ENCODE measurements around the gene SPG21. TPM values are rescaled to one million over a fixed set of nuclear protein-coding genes. Genes with fewer than 3 reads are reported as not detected.
A peak's percentile ranks its signal among the peaks of the same experiment; 100 is the strongest.

SPG21 gene
- total and polyA plus RNA-seq, 8 donors, result 21.6 to 129 (median 68.0) TPM

- H3K4me1 ChIP-seq, result peaks cover 0 to 4% (median 0%) of the 10 kb centered on the region in 4 donors
- intact Hi-C loops (cut with DNase I; ENCODE audit: low total_unique reads), result no loop called here
- no peak overlapping the region for H3K27ac ChIP-seq
- H3K9me3 ChIP-seq, result no peaks in the 10 kb centered on the region
- H3K4me3 ChIP-seq, result no peak overlapping the region
- no peak for DNase-seq
- H3K36me3 ChIP-seq, result peaks cover 0 to 69% (median 53%) of the 10 kb centered on the region in 4 donors
- H3K27me3 ChIP-seq, result no peaks in the 10 kb centered on the region
- TF ChIP-seq POLR2AphosphoS5 (IDR thresholded peaks at IDR 0.05), result no peak
- no peak for TF ChIP-seq EP300 (IDR thresholded peaks at IDR 0.05)
- TF ChIP-seq POLR2A (IDR thresholded peaks at IDR 0.05), result no peak
- no peak for TF ChIP-seq CTCF (IDR thresholded peaks at IDR 0.05)
- 87 to 96% (median 90%) methylated on average over 3 of the region's 3 CpGs for WGBS, 5 donors
Measured at GRCh38 chr15:65006876-65007275, 17.2 kb upstream of the SPG21 start.

GRCh38 chr15:65004993-65005392, 15.3 kb upstream of the SPG21 start:
- no peaks in the 10 kb centered on the region for H3K9me3 ChIP-seq
- 70 to 85% (median 74%) methylated on average over 3 of the region's 3 CpGs for WGBS, 5 donors
- intact Hi-C loops (cut with DNase I; ENCODE audit: low total_unique reads), result no loop called here

GRCh38 chr15:64997745-64998375, 8.1 kb upstream of the SPG21 start:
- intact Hi-C loops (cut with DNase I; ENCODE audit: low total_unique reads), result no loop called here
- peak overlapping the region in 1 of 5 donors; percentile 50 for H3K27ac ChIP-seq
- no peaks in the 10 kb centered on the region for H3K9me3 ChIP-seq
- H3K4me1 ChIP-seq, result no peaks in the 10 kb centered on the region
- H3K27me3 ChIP-seq, result no peaks in the 10 kb centered on the region
- TF ChIP-seq POLR2AphosphoS5 (IDR thresholded peaks at IDR 0.05) (no peak), EP300 (IDR thresholded peaks at IDR 0.05) (no peak), CTCF (IDR thresholded peaks at IDR 0.05) (no peak), POLR2A (IDR thresholded peaks at IDR 0.05) (no peak)
- no peak for DNase-seq
- peaks cover 0 to 21% (median 16%) of the 10 kb centered on the region in 4 donors for H3K36me3 ChIP-seq
- no peak overlapping the region for H3K4me3 ChIP-seq
- 80 to 90% (median 85%) methylated on average over 4 of the region's 4 CpGs for WGBS, 5 donors

More at GRCh38 chr15:65004993-65005392, 15.3 kb upstream of the SPG21 start:
- Histone ChIP-seq H3K4me3 (no peak overlapping the region), H3K27me3 (no peaks in the 10 kb centered on the region), H3K36me3 (peaks cover 0 to 64% (median 53%) of the 10 kb centered on the region in 4 donors), H3K4me1 (no peaks in the 10 kb centered on the region), H3K27ac (no peak overlapping the region)
- TF ChIP-seq CTCF (IDR thresholded peaks at IDR 0.05) (no peak), POLR2A (IDR thresholded peaks at IDR 0.05) (no peak), EP300 (IDR thresholded peaks at IDR 0.05) (no peak), POLR2AphosphoS5 (IDR thresholded peaks at IDR 0.05) (no peak)
- DNase-seq, result no peak

GRCh38 chr15:64997066-64997465, 7.4 kb upstream of the SPG21 start:
- DNase-seq, result peak in 1 of 2 donors; percentile 44
- intact Hi-C loops (cut with DNase I; ENCODE audit: low total_unique reads), result no loop called here
- H3K9me3 ChIP-seq, result no peaks in the 10 kb centered on the region
- no peak overlapping the region for H3K4me3 ChIP-seq
- H3K27ac ChIP-seq, result peak overlapping the region in 1 of 5 donors; percentile 50
- 64 to 82% (median 78%) methylated on average over 5 of the region's 5 CpGs for WGBS, 5 donors
- TF ChIP-seq POLR2AphosphoS5 (IDR thresholded peaks at IDR 0.05) (no peak), EP300 (IDR thresholded peaks at IDR 0.05) (no peak), POLR2A (IDR thresholded peaks at IDR 0.05) (no peak), CTCF (IDR thresholded peaks at IDR 0.05) (no peak)
- no peaks in the 10 kb centered on the region for H3K4me1 ChIP-seq
- peaks cover 0 to 13% (median 9%) of the 10 kb centered on the region in 4 donors for H3K36me3 ChIP-seq
- no peaks in the 10 kb centered on the region for H3K27me3 ChIP-seq

All from stomach (tissue), 9 donors.